ENCODE measurements around the gene PPP1R14B. TPM values are rescaled to one million over a fixed set of nuclear protein-coding genes. Genes with fewer than 3 reads are reported as not detected.

Gene PPP1R14B
- polyA plus RNA-seq, 1 donor = 56.4 TPM

GRCh38 chr11:64263021-64263946, 16.5 kb upstream of the PPP1R14B start:
- DNase-seq = no peak

- no peak for DNase-seq
These were observed 15.7 kb upstream of the PPP1R14B start for GRCh38 chr11:64262271-64263002.

- DNase-seq = no peak
These were observed 14.9 kb upstream of the PPP1R14B start for GRCh38 chr11:64261556-64262080.

GRCh38 chr11:64260147-64260708, 13.5 kb upstream of the PPP1R14B start:
- DNase-seq = no peak

GRCh38 chr11:64259533-64260067, 12.9 kb upstream of the PPP1R14B start:
- no peak for DNase-seq

GRCh38 chr11:64258946-64259532, 12.3 kb upstream of the PPP1R14B start:
- no peak for DNase-seq

- DNase-seq = no peak
These were observed 11.6 kb upstream of the PPP1R14B start for GRCh38 chr11:64258356-64258755.

- no peak for DNase-seq
These were observed 9.6 kb upstream of the PPP1R14B start for GRCh38 chr11:64256300-64256699.

GRCh38 chr11:64255135-64256128, 8.7 kb upstream of the PPP1R14B start:
- no peak for DNase-seq

- DNase-seq = no peak
These were observed 7.6 kb upstream of the PPP1R14B start for GRCh38 chr11:64254326-64254725.

GRCh38 chr11:64253481-64253880, 6.7 kb upstream of the PPP1R14B start:
- no peak for DNase-seq

- DNase-seq = no peak
These were observed 6.3 kb upstream of the PPP1R14B start for GRCh38 chr11:64253043-64253442.

GRCh38 chr11:64252003-64252872, 5.5 kb upstream of the PPP1R14B start:
- no peak for DNase-seq

- DNase-seq = no peak
These were observed 4.9 kb upstream of the PPP1R14B start for GRCh38 chr11:64251753-64252002.

- DNase-seq = no peak
These were observed 4.4 kb upstream of the PPP1R14B start, which contains the start of gene PLCB3 for GRCh38 chr11:64251016-64251752. TSS of gene PLCB3 (plus strand) at chr11:64251530. CDS start at chr11:64251650, 120 bp downstream.

GRCh38 chr11:64250415-64251015, 3.8 kb upstream of the PPP1R14B start:
- DNase-seq = no peak

- no peak for DNase-seq
These were observed 3.0 kb upstream of the PPP1R14B start for GRCh38 chr11:64249563-64250414.

GRCh38 chr11:64249038-64249437, 2.3 kb upstream of the PPP1R14B start:
- DNase-seq = no peak

Data from left kidney (tissue), 2 donors.